Measurements from ENCODE around the gene GRIK2.

Gene GRIK2

DNA sequence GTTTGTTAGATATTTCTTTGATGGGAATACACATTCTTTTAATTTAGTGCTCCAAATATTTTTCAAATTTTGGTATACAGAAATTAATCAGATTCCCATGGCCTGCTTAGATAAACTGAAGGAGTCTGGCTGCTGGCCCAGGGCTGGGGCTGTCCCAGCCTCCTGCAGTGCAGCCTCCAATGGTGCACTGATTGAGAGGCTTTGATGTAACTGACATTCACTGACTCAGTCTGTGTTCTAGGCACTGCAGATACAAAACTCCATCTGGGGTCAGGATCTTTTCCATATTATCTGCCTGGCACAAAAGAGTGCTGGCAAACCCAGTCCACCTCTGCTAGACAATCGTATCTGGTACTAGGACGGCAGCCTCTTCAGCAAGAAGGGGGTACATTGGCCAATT is 64.8 kb downstream of the GRIK2 start:
- DNase-seq (ENCODE audit: low spot score) = no peak

DNA sequence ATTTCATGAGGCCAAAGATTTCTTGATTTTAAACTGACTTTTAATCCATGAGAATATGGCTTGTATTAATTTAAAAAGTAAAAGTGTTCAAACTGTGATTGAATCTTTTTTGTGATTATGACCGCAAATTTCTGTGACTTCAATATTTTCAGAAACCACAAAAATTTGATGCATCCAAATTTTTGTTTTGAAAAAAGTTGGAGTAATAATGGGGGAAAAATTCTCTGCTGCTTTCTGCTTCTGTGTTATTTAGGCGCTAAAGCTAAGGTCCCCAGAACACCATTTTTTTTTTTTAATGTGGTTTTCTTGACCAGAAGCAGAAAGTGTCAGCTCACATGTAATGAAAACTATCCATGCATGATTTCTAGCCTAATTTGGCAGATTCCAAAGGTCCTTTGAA is 65.3 kb downstream of the GRIK2 start:
- no peak for DNase-seq (ENCODE audit: low spot score)

DNA sequence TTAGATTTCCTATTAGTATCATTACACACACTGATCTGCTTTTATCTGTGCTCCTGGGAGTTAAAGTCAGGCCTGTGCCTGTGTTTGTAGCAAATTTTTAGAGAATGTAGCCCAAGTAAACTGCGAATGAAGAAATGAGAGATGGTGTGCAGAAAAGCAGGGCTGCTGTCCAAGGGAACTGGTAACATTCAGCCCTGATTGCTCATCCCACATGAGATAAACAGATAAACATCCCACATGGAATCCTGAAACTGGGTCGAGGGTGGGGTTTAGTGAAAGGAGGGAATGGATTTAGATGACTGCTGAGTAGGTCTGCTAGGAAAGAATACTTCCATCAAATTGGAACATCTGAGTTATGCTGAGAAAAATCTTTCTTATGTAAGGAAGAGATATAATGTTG is 69.1 kb downstream of the GRIK2 start:
- no peak for DNase-seq (ENCODE audit: low spot score)

DNA sequence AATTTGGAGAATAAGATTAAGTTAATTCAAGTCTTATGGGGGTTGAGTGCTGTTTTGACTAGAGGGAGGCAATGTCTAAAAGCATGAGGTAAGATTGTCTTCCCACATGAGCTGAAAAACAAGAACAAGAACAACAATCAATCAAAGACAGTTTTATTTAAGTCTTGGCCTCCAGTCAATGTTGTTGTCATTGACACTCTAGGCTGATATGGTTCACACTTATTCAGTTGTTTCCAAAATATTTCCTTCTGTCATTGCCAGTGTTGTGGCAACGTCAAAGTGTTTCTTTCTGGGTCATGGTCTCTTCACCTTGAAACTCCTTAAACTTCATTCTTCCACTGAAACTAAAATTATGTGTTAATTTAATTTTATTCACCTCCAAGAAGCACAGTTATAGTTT is 72.4 kb downstream of the GRIK2 start:
- DNase-seq (ENCODE audit: low spot score) = no peak

- no peak for DNase-seq (ENCODE audit: low spot score)
Measured at GRCh38 chr6:101477436-101477835, 83.9 kb downstream of the GRIK2 start.

DNA sequence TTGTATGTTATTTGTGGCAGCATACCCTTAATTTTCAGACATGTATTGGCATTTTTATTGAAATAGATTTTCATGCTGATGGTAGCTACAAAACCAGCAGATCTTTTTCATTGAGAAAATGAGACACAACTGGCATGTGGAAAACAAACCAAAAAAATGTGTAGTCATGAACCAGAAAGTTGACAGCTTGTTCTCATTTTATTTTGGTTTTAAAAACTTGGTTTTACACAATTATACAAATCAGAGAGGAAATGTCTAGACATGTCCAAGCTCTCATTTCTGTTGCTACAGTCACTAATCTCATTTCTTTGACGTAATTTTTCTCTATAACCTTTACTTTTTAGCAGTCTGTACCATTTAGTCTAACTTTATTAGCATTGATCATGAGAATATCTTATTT is 85.4 kb downstream of the GRIK2 start:
- no peak for DNase-seq (ENCODE audit: low spot score)

- DNase-seq (ENCODE audit: low spot score) = no peak
Measured at GRCh38 chr6:101482606-101483005, 89.1 kb downstream of the GRIK2 start.

DNA sequence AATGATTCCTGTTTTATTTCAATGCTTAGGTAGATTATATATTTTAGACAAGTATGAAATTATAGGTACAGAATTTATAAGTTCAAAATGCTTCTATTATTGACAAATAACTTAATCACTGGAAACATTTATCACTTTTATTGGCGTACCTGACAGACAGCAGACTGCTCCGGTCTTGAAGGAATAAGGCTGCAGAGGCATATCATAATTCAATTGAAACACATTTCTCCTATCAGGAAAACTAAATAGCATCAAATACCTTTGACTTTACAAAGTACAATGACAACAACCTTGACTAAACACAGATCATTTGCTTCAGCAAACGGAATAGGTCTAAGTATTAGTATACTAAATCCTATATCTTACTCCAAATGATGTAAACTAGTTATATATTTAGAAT is 91.3 kb downstream of the GRIK2 start:
- DNase-seq (ENCODE audit: low spot score) = no peak

- no peak for DNase-seq (ENCODE audit: low spot score)
Measured at GRCh38 chr6:101486124-101486523, 92.6 kb downstream of the GRIK2 start.

DNA sequence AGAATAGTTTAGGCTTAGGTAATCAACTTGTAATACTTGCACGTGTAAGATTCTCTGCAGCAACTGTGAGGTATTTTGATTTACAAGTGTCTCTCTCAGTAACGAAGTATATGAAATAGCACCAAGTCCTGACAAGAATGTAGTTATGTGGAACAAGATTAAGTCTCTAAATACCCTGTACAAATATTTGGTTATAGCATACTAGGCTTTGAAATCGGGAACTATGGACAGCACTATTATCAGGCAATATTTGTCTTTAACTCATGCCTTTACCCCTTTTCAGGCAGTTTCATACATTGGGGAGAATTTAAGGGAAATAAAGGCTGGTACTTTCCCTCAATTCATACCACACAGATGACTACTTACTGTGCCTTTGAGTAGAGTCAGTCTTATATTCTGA is 93.2 kb downstream of the GRIK2 start:
- DNase-seq (ENCODE audit: low spot score) = no peak

DNA sequence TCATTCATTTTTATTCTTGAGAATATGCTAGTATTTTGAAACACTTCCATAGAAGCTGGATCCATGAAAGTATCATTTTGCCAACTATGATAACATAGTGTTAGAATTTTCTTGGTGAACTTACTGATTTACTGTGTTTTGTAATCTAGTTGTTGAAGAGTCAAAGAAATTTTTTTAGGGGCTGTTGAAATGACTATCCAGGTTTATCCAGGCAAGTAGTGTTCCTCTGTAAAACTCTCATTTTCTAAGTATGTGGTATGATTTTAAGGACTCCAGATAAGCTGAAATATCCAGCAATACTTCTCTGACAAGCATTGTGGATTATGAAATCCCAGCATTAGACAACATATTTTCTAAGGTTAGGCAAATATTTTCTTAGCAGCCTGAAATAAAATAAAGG is 95.9 kb downstream of the GRIK2 start:
- no peak for DNase-seq (ENCODE audit: low spot score)

GRCh38 chr6:101490857-101491256 is 97.3 kb downstream of the GRIK2 start:
- no peak for DNase-seq (ENCODE audit: low spot score)

- DNase-seq (ENCODE audit: low spot score) = no peak
Measured at GRCh38 chr6:101502818-101503217, 109.3 kb downstream of the GRIK2 start.

- DNase-seq (ENCODE audit: low spot score) = no peak
Measured at GRCh38 chr6:101509536-101509935, 116.0 kb downstream of the GRIK2 start.

DNA sequence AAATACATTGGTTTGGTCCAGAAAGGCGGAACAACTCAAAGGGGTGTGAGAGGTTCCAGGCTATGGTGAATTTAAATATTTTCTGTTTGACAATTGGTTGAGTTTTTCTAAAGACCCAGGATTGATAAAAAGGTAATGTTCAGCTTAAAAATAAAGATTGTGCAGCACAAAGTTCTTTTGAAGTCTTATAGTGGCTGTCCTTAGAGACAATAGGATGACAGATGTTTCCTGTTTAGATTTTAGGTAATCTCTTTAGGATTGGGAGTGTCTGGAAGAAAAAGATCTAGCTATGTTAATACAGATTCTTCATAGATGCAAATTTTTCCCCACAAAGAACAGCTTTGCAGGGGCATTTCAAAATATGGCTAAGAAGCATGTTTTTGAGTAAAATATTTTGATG is 119.7 kb downstream of the GRIK2 start:
- DNase-seq (ENCODE audit: low spot score) = no peak

- DNase-seq (ENCODE audit: low spot score) = no peak
Measured at GRCh38 chr6:101516578-101516977, 123.1 kb downstream of the GRIK2 start.

DNA sequence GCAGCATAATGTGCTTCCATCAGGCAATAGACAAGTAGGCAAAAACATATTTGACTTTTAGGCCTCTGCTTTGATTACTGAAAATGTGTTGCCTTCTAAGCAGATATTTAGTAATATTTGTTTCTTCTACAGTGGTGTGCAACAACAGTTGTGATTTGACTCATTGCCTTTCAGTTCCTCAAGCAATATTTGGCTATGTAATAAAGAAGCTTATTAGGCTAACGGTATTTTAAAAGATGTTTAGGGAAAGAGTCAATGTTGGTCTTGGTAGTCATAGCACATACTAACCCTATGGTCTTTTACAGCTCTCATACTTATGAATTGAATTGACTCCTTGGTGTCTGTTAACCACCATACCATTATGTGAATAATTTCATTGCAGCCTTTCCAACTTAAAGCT is 124.1 kb downstream of the GRIK2 start:
- DNase-seq (ENCODE audit: low spot score) = no peak

DNA sequence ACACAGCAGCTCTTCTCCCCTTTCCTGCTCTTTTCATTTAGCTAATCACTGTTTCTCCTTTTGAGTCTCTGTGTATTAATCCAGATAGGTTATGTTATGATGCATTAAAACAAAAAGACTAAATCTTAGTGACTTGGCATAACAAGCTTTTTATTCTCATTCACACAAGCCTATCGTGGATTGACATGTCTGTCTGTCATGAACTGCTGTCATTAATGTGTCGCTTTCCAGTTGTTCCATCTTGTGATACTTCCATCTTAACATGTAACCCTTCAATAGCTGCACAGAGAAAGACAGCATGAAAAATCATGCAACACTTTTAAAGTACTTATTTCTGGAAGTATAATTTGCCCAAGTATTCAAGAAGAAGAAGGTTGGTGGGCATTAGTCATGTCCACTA is 128.7 kb downstream of the GRIK2 start:
- DNase-seq (ENCODE audit: low spot score) = no peak

DNA sequence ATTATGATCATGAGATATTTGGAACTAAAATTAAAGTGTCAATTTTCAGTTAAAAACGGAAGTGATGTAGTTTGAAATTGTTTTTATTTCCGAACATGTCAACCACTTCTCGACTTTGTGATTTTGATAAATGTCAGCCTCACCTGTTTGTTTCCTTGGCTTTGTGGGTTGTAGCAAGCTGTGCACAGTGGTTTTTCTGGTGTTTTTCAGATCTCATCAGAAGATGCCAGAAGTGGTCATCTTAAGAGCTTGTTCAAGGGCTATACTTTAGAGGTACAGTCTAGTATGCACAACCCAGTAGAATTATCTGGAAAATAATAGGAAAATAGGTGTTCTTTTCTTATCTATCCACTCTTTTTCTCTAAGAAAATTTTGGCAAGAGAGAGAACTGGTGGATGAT is 134.0 kb downstream of the GRIK2 start:
- no peak for DNase-seq (ENCODE audit: low spot score)

- DNase-seq (ENCODE audit: low spot score) = no peak
Measured at GRCh38 chr6:101528801-101529200, 135.3 kb downstream of the GRIK2 start.

GRCh38 chr6:101531538-101531937 is 138.0 kb downstream of the GRIK2 start:
- DNase-seq (ENCODE audit: low spot score) = no peak

- no peak for DNase-seq (ENCODE audit: low spot score)
Measured at GRCh38 chr6:101534386-101534785, 140.9 kb downstream of the GRIK2 start.

GRCh38 chr6:101534821-101535220 is 141.3 kb downstream of the GRIK2 start:
- no peak for DNase-seq (ENCODE audit: low spot score)

DNA sequence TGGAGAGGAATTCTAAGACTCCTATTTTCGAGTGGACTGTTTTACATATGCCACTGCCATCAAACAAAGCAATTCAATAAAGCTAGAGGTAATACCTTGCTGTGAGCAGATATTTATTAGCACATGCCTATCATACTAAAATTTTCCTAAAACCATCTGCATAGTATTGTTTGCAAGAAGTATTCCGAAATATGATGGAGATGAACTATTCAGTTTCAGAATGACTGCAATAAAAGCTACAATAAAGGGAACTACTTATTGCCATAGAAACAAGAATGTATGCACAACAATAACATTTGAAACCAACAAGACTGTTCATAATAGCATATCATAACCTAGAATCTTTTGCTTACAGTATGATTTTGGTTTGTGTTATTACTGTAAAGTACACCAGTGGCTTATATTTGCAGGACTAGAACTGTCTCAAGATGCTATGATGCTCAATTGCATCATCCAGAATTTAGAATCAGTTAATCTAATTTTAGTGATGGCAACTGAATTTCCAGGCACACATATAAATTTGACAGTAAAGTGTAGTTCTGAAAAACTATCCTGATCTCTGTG is 144.3 kb downstream of the GRIK2 start:
- no peak for DNase-seq (ENCODE audit: low spot score)
